AG09309 (cell line): Measurements from ENCODE around the gene NAV3.

Source experiments
- DNase-seq: peaks from one replicate; pipeline ENCODE4 v3.0.0-alpha.2; 2010; ENCODE audit warnings: low read depth
- H3K4me3 ChIP-seq: 2 replicates; pipeline ENCODE4 v1.5.1; 2011; ENCODE audit warnings: mild to moderate bottlenecking, low read depth, low read length, moderate library complexity; ENCODE audit not compliant: control insufficient read depth
- TF ChIP-seq, protein P1 (sequence below): IDR thresholded peaks from 2 replicates; pipeline ENCODE4 v1.5.1; 2011; ENCODE audit warnings: mild to moderate bottlenecking, low read depth, low read length, inconsistent platforms; ENCODE audit not compliant: insufficient read depth, control insufficient read depth; ENCODE audit errors: missing control alignments

The NAV3 gene

DNA sequence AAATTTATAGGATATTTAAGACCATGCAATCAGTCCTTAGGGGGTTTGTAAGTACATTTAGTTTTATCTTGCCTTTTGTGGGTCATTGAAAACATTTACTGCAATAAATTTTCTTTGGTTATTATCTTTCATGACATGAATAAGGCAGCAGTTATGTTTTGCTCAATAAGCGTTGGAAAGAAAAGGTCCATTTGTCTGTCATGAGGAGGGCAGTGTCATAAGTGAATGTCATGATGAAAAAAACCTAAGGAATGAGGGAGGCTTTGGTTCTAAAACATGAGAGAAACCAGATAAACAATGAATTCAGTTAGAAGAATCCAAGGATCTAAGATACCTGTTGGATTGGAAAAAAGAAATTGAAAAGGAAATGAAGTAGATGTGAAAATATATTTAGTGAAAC is 209.4 kb downstream of the NAV3 start:
- TF ChIP-seq, protein P1, sequence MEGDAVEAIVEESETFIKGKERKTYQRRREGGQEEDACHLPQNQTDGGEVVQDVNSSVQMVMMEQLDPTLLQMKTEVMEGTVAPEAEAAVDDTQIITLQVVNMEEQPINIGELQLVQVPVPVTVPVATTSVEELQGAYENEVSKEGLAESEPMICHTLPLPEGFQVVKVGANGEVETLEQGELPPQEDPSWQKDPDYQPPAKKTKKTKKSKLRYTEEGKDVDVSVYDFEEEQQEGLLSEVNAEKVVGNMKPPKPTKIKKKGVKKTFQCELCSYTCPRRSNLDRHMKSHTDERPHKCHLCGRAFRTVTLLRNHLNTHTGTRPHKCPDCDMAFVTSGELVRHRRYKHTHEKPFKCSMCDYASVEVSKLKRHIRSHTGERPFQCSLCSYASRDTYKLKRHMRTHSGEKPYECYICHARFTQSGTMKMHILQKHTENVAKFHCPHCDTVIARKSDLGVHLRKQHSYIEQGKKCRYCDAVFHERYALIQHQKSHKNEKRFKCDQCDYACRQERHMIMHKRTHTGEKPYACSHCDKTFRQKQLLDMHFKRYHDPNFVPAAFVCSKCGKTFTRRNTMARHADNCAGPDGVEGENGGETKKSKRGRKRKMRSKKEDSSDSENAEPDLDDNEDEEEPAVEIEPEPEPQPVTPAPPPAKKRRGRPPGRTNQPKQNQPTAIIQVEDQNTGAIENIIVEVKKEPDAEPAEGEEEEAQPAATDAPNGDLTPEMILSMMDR, result no peak
- no peak for DNase-seq
- no peak overlapping the region for H3K4me3 ChIP-seq

DNA sequence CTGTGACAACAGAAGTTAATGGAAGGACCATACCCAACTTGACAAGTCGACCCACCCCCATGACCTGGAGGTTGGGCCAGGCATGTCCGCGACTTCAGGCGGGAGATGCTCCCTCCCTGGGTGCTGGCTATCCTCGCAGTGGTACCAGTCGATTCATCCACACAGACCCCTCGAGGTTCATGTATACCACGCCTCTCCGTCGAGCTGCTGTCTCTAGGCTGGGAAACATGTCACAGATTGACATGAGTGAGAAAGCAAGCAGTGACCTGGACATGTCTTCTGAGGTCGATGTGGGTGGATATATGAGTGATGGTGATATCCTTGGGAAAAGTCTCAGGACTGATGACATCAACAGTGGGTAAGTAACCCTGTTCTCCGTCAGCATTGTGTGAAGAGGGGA is 220.1 kb downstream of the NAV3 start:
- no peak for DNase-seq
- TF ChIP-seq, protein P1, result no peak
- no peak overlapping the region for H3K4me3 ChIP-seq

DNA sequence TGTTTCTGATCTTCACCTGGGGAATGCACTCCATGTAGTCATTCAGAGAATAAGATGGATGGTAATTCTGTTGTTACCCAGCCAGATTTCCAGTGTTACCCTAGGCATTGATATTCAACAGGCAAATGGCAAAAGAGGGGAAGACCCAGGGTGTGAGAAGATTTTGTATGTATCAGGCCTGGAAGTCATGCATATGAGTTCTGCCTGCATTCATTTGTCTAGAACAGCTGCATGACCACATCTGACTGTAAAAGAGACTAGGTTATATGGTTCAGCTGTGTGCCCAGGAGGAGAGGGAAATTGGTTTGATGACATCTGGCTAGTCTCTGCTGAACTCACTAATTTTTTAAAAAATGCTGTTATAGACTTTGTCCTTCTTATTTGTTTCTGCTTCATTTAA is 224.9 kb downstream of the NAV3 start:
- DNase-seq, result no peak
- H3K4me3 ChIP-seq, result no peak overlapping the region
- TF ChIP-seq, protein P1, result no peak

DNA sequence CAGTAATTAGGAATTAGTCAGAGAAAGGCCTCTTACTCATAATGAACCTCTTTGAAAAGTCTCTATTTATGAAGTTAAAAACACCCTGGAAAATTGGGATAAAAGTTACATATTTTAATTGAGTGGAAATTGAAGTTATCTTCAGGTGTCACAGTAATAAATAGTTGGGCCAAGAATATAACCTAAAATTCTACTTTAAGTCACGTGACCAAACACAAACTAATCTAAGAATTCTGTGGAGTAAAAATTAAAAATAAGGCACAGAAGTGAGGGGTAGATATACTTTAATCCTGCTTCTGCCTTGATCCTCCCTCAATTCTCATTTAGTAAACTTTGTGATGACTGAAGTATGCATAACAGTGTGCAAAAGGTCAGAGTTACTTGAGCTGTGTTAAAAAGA is 226.4 kb downstream of the NAV3 start:
- TF ChIP-seq, protein P1, result no peak
- no peak overlapping the region for H3K4me3 ChIP-seq
- no peak for DNase-seq

DNA sequence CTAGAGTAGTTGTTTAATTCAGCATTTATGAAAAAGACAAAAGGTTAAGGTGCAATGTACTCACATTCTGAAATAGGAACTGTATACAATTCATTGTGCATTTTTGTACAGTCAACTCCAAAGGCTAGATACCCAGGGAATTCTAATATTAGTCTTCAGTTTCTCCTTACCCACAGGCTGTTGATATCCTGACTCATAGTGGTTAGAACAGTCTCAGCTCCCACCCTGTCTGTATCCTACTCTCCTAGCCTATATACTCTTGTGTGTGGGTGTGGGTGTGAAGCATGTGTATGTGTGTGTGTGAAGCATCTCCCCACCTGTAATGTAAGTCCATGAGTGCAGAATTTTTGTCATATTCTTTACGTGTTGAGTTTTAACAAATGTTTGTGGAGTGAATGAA is 229.5 kb downstream of the NAV3 start:
- TF ChIP-seq, protein P1, result no peak
- DNase-seq, result no peak
- no peak overlapping the region for H3K4me3 ChIP-seq

DNA sequence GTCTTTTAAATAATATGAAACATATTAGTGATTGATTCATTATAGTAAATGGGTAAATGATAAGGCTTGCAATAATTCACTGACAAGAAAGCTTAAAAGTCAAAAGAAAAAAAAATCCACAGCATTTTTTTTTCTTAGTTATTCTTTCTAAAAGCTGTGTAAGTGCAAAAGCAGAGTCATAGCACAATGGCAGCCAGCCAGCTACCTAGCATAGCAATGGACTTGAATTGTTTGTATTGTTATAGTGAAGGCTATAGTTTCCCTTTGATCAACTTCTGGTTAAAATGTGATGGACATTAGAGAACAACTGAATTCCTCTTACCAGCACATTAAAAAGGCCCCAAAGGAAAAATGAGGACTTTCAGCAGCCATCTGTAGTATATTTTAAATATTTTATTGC is 232.1 kb downstream of the NAV3 start:
- TF ChIP-seq, protein P1, result no peak
- no peak for DNase-seq
- H3K4me3 ChIP-seq, result no peak overlapping the region
